Measurements from ENCODE around the gene VDR. TPM values are rescaled to one million over a fixed set of nuclear protein-coding genes. Genes with fewer than 3 reads are reported as not detected.

The VDR gene
- total RNA-seq, 1 experiment from 2014 or later: 9.5 TPM

DNA sequence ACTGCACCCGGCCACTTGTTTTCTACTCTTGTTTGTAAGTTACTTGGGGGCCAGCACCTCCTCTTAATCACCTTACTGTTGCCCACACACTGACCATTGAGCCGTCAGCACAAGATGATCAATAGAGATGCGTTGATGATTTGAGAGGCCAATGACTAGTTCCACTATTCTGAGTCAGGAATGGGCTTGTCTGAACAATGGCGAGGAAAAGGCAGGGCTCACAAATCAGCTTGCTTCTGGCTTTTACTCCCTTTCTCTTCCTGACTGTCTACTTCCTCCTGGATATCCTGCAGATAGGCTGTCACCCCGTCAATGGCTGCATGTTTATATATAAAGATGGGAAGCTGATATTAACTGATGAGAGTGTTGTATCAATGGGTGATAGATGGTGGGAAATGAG lies 55.9 kb downstream of the VDR start:
- no peaks in the 10 kb centered on the region for H3K79me2 ChIP-seq (ENCODE audit: insufficient read depth, low read length)
- H4K20me1 ChIP-seq (ENCODE audit: insufficient read depth): no peaks in the 10 kb centered on the region
- no peak overlapping the region for H3K4me2 ChIP-seq (ENCODE audit: low read length)
- intact Hi-C loops (cut with micrococcal nuclease): no loop called here
- H3K36me3 ChIP-seq (ENCODE audit: control insufficient read depth in 1 of 2, insufficient read depth in 2 of 2, low read length in 2 of 2): no peaks in the 10 kb centered on the region
- no peak overlapping the region for H3K9ac ChIP-seq (ENCODE audit: low read length)
- ATAC-seq (no peak), DNase-seq (ENCODE audit: low read depth, low spot score) (no peak)
- RAD21 ChIA-PET (ENCODE audit: low non-redundant PET in 1 of 2, low total read pairs in 2 of 2, uncharacterized antibody in 2 of 2, unreplicated experiment in 2 of 2): no interaction called here
- TF ChIP-seq ZFX (IDR thresholded peaks at IDR 0.05) (no peak), YY1 (IDR thresholded peaks at IDR 0.05; ENCODE audit: extremely low read depth, insufficient replicate concordance, low read depth, low read length) (no peak), POLR2AphosphoS5 (IDR thresholded peaks at IDR 0.05; ENCODE audit: low read depth, low read length) (no peak), ELF1 (IDR thresholded peaks at IDR 0.05; ENCODE audit: borderline replicate concordance, low read depth) (no peak), ZNF274 (IDR thresholded peaks at IDR 0.05; ENCODE audit: low read depth, low read length) (no peak), SIN3A (IDR thresholded peaks at IDR 0.05; ENCODE audit: low read depth) (no peak), RAD21 (IDR thresholded peaks at IDR 0.05; ENCODE audit: low read depth) (no peak)
- TF ChIP-seq, protein P1, sequence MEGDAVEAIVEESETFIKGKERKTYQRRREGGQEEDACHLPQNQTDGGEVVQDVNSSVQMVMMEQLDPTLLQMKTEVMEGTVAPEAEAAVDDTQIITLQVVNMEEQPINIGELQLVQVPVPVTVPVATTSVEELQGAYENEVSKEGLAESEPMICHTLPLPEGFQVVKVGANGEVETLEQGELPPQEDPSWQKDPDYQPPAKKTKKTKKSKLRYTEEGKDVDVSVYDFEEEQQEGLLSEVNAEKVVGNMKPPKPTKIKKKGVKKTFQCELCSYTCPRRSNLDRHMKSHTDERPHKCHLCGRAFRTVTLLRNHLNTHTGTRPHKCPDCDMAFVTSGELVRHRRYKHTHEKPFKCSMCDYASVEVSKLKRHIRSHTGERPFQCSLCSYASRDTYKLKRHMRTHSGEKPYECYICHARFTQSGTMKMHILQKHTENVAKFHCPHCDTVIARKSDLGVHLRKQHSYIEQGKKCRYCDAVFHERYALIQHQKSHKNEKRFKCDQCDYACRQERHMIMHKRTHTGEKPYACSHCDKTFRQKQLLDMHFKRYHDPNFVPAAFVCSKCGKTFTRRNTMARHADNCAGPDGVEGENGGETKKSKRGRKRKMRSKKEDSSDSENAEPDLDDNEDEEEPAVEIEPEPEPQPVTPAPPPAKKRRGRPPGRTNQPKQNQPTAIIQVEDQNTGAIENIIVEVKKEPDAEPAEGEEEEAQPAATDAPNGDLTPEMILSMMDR (IDR thresholded peaks at IDR 0.05 in 2 of 3, conservative IDR thresholded peaks at IDR 0.05 in 1 of 3; ENCODE audit: borderline replicate concordance in 1 of 3, insufficient read depth in 1 of 3, low read depth in 2 of 3, low read length in 2 of 3): no peak
- POLR2A ChIA-PET: no interaction called here
- H3K27me3 ChIP-seq (ENCODE audit: insufficient read depth, low read length): no peaks in the 10 kb centered on the region
- H3K4me3 ChIP-seq (replicated peaks in 1 of 2; ENCODE audit: low read depth in 1 of 2, low read length in 2 of 2): no peak overlapping the region
- no peaks in the 10 kb centered on the region for H3K9me3 ChIP-seq (ENCODE audit: control insufficient read depth in 1 of 2, insufficient read depth in 1 of 2, low read depth in 1 of 2, low read length in 2 of 2)
- CTCF ChIA-PET: interaction anchor here (2.3 kb wide), 1 partner anchor 11 kb away, joined by 15 read pairs; no protein-coding TSS in a partner anchor
- no peak overlapping the region for H2AFZ ChIP-seq (ENCODE audit: low read depth, low read length, poor library complexity, severe bottlenecking)
- H3K9me2 ChIP-seq (ENCODE audit: insufficient read depth): no peaks in the 10 kb centered on the region
- no TSS peak for BruUV-seq (replicated peaks)
- H3K27ac ChIP-seq (ENCODE audit: low read depth, low read length): no peak overlapping the region
- H3K4me1 ChIP-seq (ENCODE audit: control insufficient read depth in 1 of 2, insufficient read depth in 2 of 2, low read length in 2 of 2): no peaks in the 10 kb centered on the region

Measured in HCT116 (cell line).